GM23338 (cell line): ENCODE data around the gene SHISA9. TPM values are rescaled to one million over a fixed set of nuclear protein-coding genes. Genes with fewer than 3 reads are reported as not detected.
A peak's percentile ranks its signal among the peaks of the same experiment; 100 is the strongest.

Experiments used
- ATAC-seq: fragments of 200-7000 bp; cut with Tn5 transposase; 3 replicates; pipeline ENCODE4 v1.9.1; 2020
- DNase-seq: peaks from one replicate; pipeline ENCODE4 v3.0.0-alpha.2; 2015; ENCODE audit warnings: low spot score
- H2AFZ ChIP-seq: fragments of 200-600 bp; sonication (generic); 2 replicates; pipeline ENCODE4 v1.8.0; 2016; ENCODE audit warnings: antibody characterized with exemption, mild to moderate bottlenecking, moderate library complexity
- H3F3A ChIP-seq: fragments of 200-600 bp; sonication (generic); replicated peaks from 2 replicates; pipeline ENCODE4 v1.8.0; 2017; ENCODE audit warnings: antibody characterized with exemption, mixed run types, low read depth
- H3K27ac ChIP-seq: fragments of 200-600 bp; sonication (generic); 2 replicates; pipeline ENCODE4 v1.6.1; 2016; ENCODE audit warnings: low read depth
- H3K27me3 ChIP-seq: fragments of 200-600 bp; sonication (generic); 2 replicates; pipeline ENCODE4 v1.8.0; 2016; ENCODE audit warnings: mild to moderate bottlenecking, mixed run types, moderate library complexity; ENCODE audit not compliant: insufficient read depth
- H3K36me3 ChIP-seq: fragments of 200-600 bp; sonication (generic); 2 replicates; pipeline ENCODE4 v1.8.0; 2016; ENCODE audit warnings: mild to moderate bottlenecking; ENCODE audit not compliant: insufficient read depth
- H3K4me1 ChIP-seq: fragments of 200-600 bp; sonication (generic); 2 replicates; pipeline ENCODE4 v1.8.0; 2016; ENCODE audit warnings: mild to moderate bottlenecking, moderate library complexity; ENCODE audit not compliant: insufficient read depth
- H3K4me2 ChIP-seq: fragments of 200-600 bp; sonication (generic); 2 replicates; pipeline ENCODE4 v1.7.1; 2017; ENCODE audit warnings: mixed run types
- H3K4me3 ChIP-seq: fragments of 200-600 bp; sonication (generic); 2 replicates; pipeline ENCODE4 v1.6.1; 2016; ENCODE audit warnings: mixed run types
- H3K79me2 ChIP-seq: fragments of 200-600 bp; sonication (generic); replicated peaks from 2 replicates; pipeline ENCODE4 v1.8.0; 2017; ENCODE audit warnings: mild to moderate bottlenecking; ENCODE audit not compliant: insufficient read depth
- H3K9me2 ChIP-seq: fragments of 200-600 bp; sonication (generic); 2 replicates; pipeline ENCODE4 v1.8.0; 2017; ENCODE audit not compliant: insufficient read depth
- H4K20me1 ChIP-seq: fragments of 200-600 bp; sonication (generic); replicated peaks from 2 replicates; pipeline ENCODE4 v1.8.0; 2017; ENCODE audit warnings: mild to moderate bottlenecking; ENCODE audit not compliant: insufficient read depth
- H3K27ac Mint-ChIP-seq: 2 replicates; pipeline ENCODE4 v1.8.0; 2020; ENCODE audit warnings: inconsistent platforms, mild to moderate bottlenecking, moderate library complexity, mixed read lengths
- H3K27me3 Mint-ChIP-seq: 3 replicates; pipeline ENCODE4 v1.8.0; 2022; ENCODE audit warnings: low read depth, mild to moderate bottlenecking, moderate library complexity, mixed read lengths, inconsistent platforms; ENCODE audit not compliant: insufficient read depth, poor library complexity
- H3K36me3 Mint-ChIP-seq: 3 replicates; pipeline ENCODE4 v1.8.0; 2021; ENCODE audit warnings: low read depth, mild to moderate bottlenecking, inconsistent platforms, moderate library complexity, mixed read lengths
- H3K4me1 Mint-ChIP-seq: 3 replicates; pipeline ENCODE4 v1.8.0; 2020; ENCODE audit warnings: mild to moderate bottlenecking, inconsistent platforms, mixed read lengths
- H3K4me3 Mint-ChIP-seq: 3 replicates; pipeline ENCODE4 v1.8.0; 2021; ENCODE audit warnings: moderate library complexity, mild to moderate bottlenecking, inconsistent platforms, mixed read lengths
- H3K9me3 Mint-ChIP-seq: 3 replicates; pipeline ENCODE4 v1.8.0; 2020; ENCODE audit warnings: moderate library complexity, mild to moderate bottlenecking, inconsistent platforms, mixed read lengths
- EZH2 ChIP-seq: fragments of 200-600 bp; sonication (generic); IDR thresholded peaks from one replicate; pipeline ENCODE4 v1.8.0; 2017; ENCODE audit warnings: antibody characterized with exemption, mild to moderate bottlenecking, low read depth; ENCODE audit not compliant: unreplicated experiment
- EZH2phosphoT487 ChIP-seq: fragments of 200-600 bp; sonication (generic); IDR thresholded peaks from one replicate; pipeline ENCODE4 v1.8.1; 2018; ENCODE audit warnings: antibody characterized with exemption; ENCODE audit not compliant: unreplicated experiment
- JUNB ChIP-seq: IDR thresholded peaks from one replicate; pipeline ENCODE4 v1.6.1; 2016; ENCODE audit warnings: antibody characterized with exemption; ENCODE audit not compliant: unreplicated experiment
- POLR2AphosphoS5 ChIP-seq: IDR thresholded peaks from 2 replicates; pipeline ENCODE4 v1.6.1; 2016; ENCODE audit warnings: antibody characterized with exemption, low read depth
- ZNF114 ChIP-seq: fragments of 250-450 bp; sonication (Bioruptor Pico); IDR thresholded peaks from 2 replicates; pipeline ENCODE4 v1.5.0; 2020; ENCODE audit warnings: mild to moderate bottlenecking, moderate library complexity
- ZNF331 ChIP-seq: fragments of 250-450 bp; sonication (Bioruptor Pico); IDR thresholded peaks from 2 replicates; pipeline ENCODE4 v1.5.0; 2020; ENCODE audit warnings: low read depth, mild to moderate bottlenecking, moderate library complexity
- polyA plus RNA-seq: library from polyadenylated mRNA; unstranded; fragments of >200 nt; fragmentation: Nextera tagmentation; extraction: Ambion mirVana; gene quantifications from 2 replicates; pipeline ENCODE4 v1.2.1, GENCODE V29; 2016
- total RNA-seq: library from RNA; depleted of rRNA; stranded (reverse); fragments of >200 nt; shearing (Covaris generic); gene quantifications from 2 replicates; pipeline ENCODE4 v1.2.3, GENCODE V29; 2014
- TF ChIP-seq, protein P1 (sequence below), 2 experiments: fragments of 200-600 bp in 1 of 2; sonication (generic) in 1 of 2; conservative IDR thresholded peaks; 2 replicates each; pipeline versions ENCODE4 v1.5.1 to v1.6.1; 2016 to 2017; ENCODE audit warnings: antibody characterized with exemption in 2 of 2, low read depth in 2 of 2, mild to moderate bottlenecking in 2 of 2, moderate library complexity in 1 of 2
- TF ChIP-seq, protein P2 (sequence below): IDR thresholded peaks from 2 replicates; pipeline ENCODE4 v1.6.1; 2016; ENCODE audit warnings: antibody characterized with exemption
- TF ChIP-seq, protein P3 (sequence below): fragments of 250-450 bp; sonication (Bioruptor Pico); IDR thresholded peaks from 2 replicates; pipeline ENCODE4 v1.5.0; 2020; ENCODE audit warnings: mild to moderate bottlenecking, moderate library complexity

The SHISA9 gene
- total and polyA plus RNA-seq, 2 experiments from 2014 or later: 10.4 to 45.6 TPM

DNA sequence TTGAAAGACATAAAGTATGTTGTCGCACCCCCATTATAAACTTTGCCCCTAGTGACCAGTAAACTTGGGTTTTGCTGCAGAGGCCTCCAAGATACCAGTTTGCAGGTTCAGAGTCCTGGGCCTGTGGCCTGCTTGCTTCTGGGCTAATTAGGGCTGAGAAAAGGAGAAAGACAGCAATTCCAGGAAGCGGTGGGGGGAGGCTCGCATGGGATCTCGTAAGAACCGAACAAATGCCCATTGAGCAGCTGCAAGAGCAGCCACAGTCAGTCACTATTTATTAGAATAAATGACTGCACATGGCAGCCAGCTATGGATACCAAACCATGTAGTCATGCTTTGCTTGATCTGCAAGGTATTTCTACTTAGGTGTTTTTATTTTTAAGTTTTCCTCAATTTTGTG, 4.9 kb downstream of the SHISA9 start:
- peaks cover 36% of the 10 kb centered on the region for H3K4me1 Mint-ChIP-seq
- Histone ChIP-seq H3K4me3 (no peak overlapping the region), H3K9me2 (no peaks in the 10 kb centered on the region), H3K4me1 (peaks cover 28% of the 10 kb centered on the region), H3K79me2 (peaks cover 88% of the 10 kb centered on the region), H3K27me3 (no peaks in the 10 kb centered on the region), H3F3A (no peaks in the 10 kb centered on the region; the same call in 1 of the 2 replicates), H3K27ac (no peak overlapping the region; the same call in 1 of the 2 replicates), H2AFZ (no peak overlapping the region), H3K4me2 (peak overlapping the region; percentile 66), H4K20me1 (peaks cover 37% of the 10 kb centered on the region), H3K36me3 (peaks cover 25% of the 10 kb centered on the region)
- peaks cover 44% of the 10 kb centered on the region for H3K36me3 Mint-ChIP-seq
- H3K9me3 Mint-ChIP-seq: no peaks in the 10 kb centered on the region
- DNase-seq: no peak
- ATAC-seq: no peak
- no peak overlapping the region; the same call in 2 of the 3 replicates for H3K4me3 Mint-ChIP-seq
- no peak overlapping the region for H3K27ac Mint-ChIP-seq
- TF ChIP-seq ZNF331: no peak
- TF ChIP-seq ZNF114: no peak
- no peak for TF ChIP-seq EZH2phosphoT487
- TF ChIP-seq, protein P1, sequence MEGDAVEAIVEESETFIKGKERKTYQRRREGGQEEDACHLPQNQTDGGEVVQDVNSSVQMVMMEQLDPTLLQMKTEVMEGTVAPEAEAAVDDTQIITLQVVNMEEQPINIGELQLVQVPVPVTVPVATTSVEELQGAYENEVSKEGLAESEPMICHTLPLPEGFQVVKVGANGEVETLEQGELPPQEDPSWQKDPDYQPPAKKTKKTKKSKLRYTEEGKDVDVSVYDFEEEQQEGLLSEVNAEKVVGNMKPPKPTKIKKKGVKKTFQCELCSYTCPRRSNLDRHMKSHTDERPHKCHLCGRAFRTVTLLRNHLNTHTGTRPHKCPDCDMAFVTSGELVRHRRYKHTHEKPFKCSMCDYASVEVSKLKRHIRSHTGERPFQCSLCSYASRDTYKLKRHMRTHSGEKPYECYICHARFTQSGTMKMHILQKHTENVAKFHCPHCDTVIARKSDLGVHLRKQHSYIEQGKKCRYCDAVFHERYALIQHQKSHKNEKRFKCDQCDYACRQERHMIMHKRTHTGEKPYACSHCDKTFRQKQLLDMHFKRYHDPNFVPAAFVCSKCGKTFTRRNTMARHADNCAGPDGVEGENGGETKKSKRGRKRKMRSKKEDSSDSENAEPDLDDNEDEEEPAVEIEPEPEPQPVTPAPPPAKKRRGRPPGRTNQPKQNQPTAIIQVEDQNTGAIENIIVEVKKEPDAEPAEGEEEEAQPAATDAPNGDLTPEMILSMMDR (conservative IDR thresholded peaks at IDR 0.05; ENCODE audit: low read depth in 2 of 2): no peak
- H3K27me3 Mint-ChIP-seq: peaks cover 14% of the 10 kb centered on the region

DNA sequence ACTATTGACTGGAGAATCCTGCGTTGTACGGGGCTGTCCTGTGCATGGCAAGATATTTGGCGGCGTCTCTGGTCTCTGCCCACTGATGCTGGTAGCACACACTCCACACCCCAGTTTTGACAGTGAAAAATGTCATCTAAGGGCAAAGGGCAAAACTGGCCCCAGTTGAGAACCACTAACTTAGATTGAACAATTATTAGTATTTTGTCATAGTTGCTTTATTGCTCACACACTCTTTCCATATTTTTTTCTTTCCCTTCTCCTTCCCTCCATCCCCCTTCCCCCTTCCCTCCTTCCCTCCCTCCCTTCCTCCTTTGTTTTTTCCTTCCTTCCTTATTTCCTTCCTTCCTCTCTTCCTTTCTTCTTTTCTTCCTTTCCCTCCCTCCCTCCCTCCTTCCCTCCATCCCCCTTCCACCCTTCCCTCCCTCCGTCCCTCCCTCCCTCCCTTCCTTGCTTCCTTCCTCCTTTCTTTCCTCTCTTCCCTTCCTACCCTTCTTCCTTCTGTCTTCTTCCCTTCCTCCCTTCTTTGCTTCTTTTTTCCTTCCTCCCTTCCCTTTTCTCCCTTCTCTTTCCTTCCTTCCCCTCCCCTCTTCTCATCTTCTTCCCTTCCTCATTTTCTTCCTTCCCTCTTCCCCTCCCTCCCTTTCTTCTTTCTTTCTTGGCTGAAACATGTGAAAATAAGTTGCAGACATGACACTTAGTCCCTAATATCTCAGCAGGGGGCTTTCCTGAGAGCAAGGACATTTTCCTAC, 5.5 kb downstream of the SHISA9 start:
- Mint-ChIP-seq H3K27me3 (peaks cover 14% of the 10 kb centered on the region), H3K36me3 (peaks cover 51% of the 10 kb centered on the region), H3K9me3 (no peaks in the 10 kb centered on the region), H3K4me1 (peaks cover 36% of the 10 kb centered on the region), H3K27ac (no peak overlapping the region), H3K4me3 (no peak overlapping the region; the same call in 2 of the 3 replicates)
- peaks cover 25% of the 10 kb centered on the region for H3K36me3 ChIP-seq
- peaks cover 37% of the 10 kb centered on the region for H4K20me1 ChIP-seq
- DNase-seq (no peak), ATAC-seq (no peak)
- no peaks in the 10 kb centered on the region for H3K9me2 ChIP-seq
- 0 out of 2 replicates have a peak overlapping the region, but pooled peaks have one; percentile 30 for H3K27ac ChIP-seq
- no peaks in the 10 kb centered on the region for H3K27me3 ChIP-seq
- H3F3A ChIP-seq: no peaks in the 10 kb centered on the region; the same call in 1 of the 2 replicates
- no peak overlapping the region for H3K4me2 ChIP-seq
- H3K4me3 ChIP-seq: no peak overlapping the region
- no peak overlapping the region for H2AFZ ChIP-seq
- H3K79me2 ChIP-seq: peaks cover 87% of the 10 kb centered on the region
- H3K4me1 ChIP-seq: peaks cover 28% of the 10 kb centered on the region
- TF ChIP-seq EZH2 (no peak), EZH2phosphoT487 (no peak), POLR2AphosphoS5 (no peak), JUNB (no peak), ZNF331 (no peak)
- TF ChIP-seq, protein P2, sequence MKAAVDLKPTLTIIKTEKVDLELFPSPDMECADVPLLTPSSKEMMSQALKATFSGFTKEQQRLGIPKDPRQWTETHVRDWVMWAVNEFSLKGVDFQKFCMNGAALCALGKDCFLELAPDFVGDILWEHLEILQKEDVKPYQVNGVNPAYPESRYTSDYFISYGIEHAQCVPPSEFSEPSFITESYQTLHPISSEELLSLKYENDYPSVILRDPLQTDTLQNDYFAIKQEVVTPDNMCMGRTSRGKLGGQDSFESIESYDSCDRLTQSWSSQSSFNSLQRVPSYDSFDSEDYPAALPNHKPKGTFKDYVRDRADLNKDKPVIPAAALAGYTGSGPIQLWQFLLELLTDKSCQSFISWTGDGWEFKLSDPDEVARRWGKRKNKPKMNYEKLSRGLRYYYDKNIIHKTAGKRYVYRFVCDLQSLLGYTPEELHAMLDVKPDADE: no peak
- TF ChIP-seq, protein P1 (conservative IDR thresholded peaks at IDR 0.05; ENCODE audit: low read depth in 2 of 2): no peak
- TF ChIP-seq, protein P3, sequence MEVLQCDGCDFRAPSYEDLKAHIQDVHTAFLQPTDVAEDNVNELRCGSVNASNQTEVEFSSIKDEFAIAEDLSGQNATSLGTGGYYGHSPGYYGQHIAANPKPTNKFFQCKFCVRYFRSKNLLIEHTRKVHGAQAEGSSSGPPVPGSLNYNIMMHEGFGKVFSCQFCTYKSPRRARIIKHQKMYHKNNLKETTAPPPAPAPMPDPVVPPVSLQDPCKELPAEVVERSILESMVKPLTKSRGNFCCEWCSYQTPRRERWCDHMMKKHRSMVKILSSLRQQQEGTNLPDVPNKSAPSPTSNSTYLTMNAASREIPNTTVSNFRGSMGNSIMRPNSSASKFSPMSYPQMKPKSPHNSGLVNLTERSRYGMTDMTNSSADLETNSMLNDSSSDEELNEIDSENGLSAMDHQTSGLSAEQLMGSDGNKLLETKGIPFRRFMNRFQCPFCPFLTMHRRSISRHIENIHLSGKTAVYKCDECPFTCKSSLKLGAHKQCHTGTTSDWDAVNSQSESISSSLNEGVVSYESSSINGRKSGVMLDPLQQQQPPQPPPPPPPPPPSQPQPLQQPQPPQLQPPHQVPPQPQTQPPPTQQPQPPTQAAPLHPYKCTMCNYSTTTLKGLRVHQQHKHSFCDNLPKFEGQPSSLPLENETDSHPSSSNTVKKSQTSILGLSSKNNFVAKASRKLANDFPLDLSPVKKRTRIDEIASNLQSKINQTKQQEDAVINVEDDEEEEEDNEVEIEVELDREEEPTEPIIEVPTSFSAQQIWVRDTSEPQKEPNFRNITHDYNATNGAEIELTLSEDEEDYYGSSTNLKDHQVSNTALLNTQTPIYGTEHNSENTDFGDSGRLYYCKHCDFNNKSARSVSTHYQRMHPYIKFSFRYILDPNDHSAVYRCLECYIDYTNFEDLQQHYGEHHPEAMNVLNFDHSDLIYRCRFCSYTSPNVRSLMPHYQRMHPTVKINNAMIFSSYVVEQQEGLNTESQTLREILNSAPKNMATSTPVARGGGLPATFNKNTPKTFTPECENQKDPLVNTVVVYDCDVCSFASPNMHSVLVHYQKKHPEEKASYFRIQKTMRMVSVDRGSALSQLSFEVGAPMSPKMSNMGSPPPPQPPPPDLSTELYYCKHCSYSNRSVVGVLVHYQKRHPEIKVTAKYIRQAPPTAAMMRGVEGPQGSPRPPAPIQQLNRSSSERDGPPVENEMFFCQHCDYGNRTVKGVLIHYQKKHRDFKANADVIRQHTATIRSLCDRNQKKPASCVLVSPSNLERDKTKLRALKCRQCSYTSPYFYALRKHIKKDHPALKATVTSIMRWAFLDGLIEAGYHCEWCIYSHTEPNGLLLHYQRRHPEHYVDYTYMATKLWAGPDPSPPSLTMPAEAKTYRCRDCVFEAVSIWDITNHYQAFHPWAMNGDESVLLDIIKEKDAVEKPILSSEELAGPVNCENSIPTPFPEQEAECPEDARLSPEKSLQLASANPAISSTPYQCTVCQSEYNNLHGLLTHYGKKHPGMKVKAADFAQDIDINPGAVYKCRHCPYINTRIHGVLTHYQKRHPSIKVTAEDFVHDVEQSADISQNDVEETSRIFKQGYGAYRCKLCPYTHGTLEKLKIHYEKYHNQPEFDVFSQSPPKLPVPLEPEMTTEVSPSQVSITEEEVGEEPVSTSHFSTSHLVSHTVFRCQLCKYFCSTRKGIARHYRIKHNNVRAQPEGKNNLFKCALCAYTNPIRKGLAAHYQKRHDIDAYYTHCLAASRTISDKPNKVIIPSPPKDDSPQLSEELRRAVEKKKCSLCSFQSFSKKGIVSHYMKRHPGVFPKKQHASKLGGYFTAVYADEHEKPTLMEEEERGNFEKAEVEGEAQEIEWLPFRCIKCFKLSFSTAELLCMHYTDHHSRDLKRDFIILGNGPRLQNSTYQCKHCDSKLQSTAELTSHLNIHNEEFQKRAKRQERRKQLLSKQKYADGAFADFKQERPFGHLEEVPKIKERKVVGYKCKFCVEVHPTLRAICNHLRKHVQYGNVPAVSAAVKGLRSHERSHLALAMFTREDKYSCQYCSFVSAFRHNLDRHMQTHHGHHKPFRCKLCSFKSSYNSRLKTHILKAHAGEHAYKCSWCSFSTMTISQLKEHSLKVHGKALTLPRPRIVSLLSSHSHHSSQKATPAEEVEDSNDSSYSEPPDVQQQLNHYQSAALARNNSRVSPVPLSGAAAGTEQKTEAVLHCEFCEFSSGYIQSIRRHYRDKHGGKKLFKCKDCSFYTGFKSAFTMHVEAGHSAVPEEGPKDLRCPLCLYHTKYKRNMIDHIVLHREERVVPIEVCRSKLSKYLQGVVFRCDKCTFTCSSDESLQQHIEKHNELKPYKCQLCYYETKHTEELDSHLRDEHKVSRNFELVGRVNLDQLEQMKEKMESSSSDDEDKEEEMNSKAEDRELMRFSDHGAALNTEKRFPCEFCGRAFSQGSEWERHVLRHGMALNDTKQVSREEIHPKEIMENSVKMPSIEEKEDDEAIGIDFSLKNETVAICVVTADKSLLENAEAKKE: no peak
